Activated naive CD8-positive, alpha-beta T cell treated with anti-CD3 and anti-CD28 coated beads, Interleukin-2, amount 50 U/mL, for 24 hours (primary cell): Measurements from ENCODE around the gene HSPB7.
"Not testable (repeated sequence)": the region's sequence is repeated elsewhere in the genome, so short reads cannot be mapped to it uniquely, and the experiment has no call there.

Experiments
- ATAC-seq: fragments of 150-1000 bp; cut with Tn5 transposase; one replicate; pipeline ENCODE4 v1.10.0; 2021
- DNase-seq: peaks from one replicate; pipeline ENCODE4 v3.0.0; 2021
- H3K27ac Mint-ChIP-seq: one replicate; pipeline ENCODE4 v1.8.0; 2021; ENCODE audit warnings: mild to moderate bottlenecking, mixed read lengths
- H3K27me3 Mint-ChIP-seq: one replicate; pipeline ENCODE4 v1.8.0; 2021; ENCODE audit warnings: mixed read lengths
- H3K36me3 Mint-ChIP-seq: one replicate; pipeline ENCODE4 v1.8.0; 2021; ENCODE audit warnings: low read depth, mixed read lengths
- H3K4me1 Mint-ChIP-seq: one replicate; pipeline ENCODE4 v1.8.0; 2021; ENCODE audit warnings: mixed read lengths
- H3K4me3 Mint-ChIP-seq: one replicate; pipeline ENCODE4 v1.8.0; 2021; ENCODE audit warnings: mild to moderate bottlenecking, moderate library complexity, mixed read lengths
- H3K9me3 Mint-ChIP-seq: one replicate; pipeline ENCODE4 v1.8.0; 2021; ENCODE audit warnings: mixed read lengths

Gene HSPB7

DNA sequence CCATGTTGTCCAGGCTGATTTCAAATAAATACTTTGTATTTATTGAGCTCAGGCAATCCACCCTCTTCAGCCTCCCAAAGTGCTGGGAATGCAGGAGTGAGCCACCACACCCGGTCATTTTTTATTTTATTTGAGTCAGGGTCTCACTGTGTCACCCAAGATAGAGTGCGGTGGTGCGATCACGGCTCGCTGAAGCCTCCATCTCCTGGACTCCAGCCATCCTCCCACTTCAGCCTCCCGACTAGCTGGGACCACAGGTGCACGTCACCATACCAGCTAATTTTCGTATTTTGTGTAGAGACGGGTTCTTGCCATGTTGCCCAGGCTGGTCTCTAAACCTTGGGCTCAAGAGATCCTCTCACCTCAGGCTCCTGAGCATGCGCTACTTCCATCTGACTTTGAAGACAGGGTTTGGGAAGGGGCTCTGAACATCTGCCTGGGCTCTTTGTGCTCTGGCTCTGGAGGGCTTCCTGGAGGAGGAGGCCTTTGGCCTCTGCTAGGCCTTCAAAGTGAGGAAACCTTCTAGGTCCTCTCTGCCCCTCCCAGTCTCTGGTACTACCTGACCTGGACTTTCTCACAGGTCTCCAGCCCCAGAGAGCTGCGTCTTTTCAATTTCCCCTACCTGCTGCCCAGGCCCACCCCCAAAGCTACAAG lies 5.8 kb downstream of the HSPB7 start:
- Mint-ChIP-seq H3K9me3 (no peaks in the 10 kb centered on the region), H3K27me3 (peaks cover 8% of the 10 kb centered on the region), H3K27ac (no peak overlapping the region), H3K4me3 (peak overlapping the region; percentile 57), H3K4me1 (peaks cover 28% of the 10 kb centered on the region), H3K36me3 (no peaks in the 10 kb centered on the region)
- ATAC-seq (no peak), DNase-seq (no peak)

DNA sequence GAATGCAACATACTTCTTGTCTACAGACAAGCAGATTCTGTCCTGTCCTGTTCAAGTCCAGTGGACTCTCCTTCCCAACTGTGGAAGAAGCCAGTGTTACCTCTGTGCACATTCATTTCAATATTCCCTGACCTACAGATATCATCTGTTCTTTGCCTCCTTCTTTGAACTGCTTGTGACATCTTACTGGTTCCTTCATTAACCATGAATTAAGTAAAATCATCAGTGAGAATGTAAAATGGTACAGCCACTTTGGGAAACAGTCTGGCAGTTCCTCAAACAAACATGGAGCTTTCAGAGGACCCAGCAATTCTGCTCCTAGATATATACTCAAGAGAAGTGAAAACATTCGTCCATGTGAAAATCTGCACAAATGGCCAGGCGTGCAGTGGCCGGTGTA lies 7.0 kb downstream of the HSPB7 start:
- Mint-ChIP-seq H3K4me3 (no peak overlapping the region), H3K27me3 (peaks cover 8% of the 10 kb centered on the region), H3K36me3 (no peaks in the 10 kb centered on the region), H3K4me1 (peaks cover 37% of the 10 kb centered on the region), H3K9me3 (no peaks in the 10 kb centered on the region), H3K27ac (no peak overlapping the region)
- ATAC-seq (no peak), DNase-seq (no peak)

DNA sequence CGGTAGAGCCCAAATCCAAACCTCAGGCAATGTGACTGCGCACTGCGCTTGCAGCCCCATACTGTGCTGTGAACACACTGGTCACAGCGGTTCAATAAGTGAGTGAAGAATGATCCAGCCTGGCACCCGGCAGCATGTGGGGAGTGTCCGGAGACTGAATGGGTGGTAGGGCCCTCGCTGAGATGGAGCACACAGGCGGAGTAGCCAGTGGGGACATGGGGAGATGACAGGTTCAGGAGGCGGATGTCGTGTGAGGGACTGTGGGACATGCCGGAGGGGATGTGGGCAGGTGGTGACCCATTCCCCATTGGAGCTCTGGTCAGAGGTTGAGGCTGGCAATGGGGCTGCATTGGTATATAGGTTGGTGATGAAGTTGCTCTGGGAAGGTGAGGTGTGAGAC lies 8.2 kb downstream of the HSPB7 start:
- Mint-ChIP-seq H3K27ac (no peak overlapping the region), H3K9me3 (no peaks in the 10 kb centered on the region), H3K4me1 (peaks cover 34% of the 10 kb centered on the region), H3K27me3 (peaks cover 7% of the 10 kb centered on the region), H3K4me3 (no peak overlapping the region), H3K36me3 (no peaks in the 10 kb centered on the region)
- DNase-seq = no peak
- ATAC-seq = no peak

DNA sequence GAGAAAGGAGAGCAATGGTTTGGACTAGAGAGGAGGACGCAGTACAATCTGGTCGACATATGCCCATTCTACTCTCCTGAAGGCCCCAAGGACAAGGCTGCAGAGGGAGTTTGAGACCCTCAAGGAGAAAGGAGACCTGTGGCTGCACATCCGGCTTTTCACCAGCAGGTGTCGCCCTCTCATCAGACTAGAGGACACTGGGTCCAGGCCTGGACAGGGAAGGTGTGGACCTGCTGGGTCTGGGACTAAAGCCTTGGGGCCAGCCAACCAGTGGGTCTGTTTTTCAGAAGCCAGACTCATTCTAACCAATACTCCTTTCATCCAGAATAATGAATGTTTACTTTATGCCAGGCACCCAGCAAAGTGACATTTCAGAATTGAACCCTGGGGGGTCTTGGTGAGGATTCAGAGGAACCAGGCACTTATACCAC lies 8.8 kb downstream of the HSPB7 start:
- ATAC-seq = peak; percentile 21

DNA sequence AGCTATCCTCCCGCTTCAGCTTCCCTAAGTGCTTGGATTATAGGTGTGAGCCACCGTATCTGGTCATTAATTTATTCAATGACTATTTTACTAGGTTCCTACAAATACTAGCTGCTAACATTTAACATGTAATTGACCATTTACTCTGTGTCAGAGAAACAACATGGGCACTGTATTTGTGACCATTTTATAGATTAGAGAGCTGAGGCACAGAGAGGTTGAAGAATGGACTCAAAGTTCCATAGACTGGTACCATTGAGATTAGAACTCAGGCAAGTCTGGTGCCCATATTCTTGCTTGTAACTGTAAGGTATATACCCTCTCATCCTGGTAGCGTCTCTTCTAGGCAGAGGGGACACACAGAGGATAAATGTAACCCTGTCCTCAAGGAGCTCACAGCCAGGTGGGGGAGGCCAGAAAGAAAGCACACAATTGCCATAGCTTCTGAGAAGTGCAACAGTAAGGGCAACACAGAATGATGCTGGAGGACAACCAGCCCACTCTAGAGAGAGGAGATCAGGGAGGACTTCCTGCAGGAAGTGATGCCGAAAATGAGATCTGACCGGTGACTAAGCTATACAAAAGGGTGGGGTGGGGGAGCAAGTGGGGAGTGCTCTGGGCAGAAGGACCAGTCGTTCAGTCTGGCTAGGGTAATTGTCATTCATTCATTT lies 10.0 kb downstream of the HSPB7 start:
- Mint-ChIP-seq H3K36me3 (no peaks in the 10 kb centered on the region), H3K4me1 (peaks cover 21% of the 10 kb centered on the region), H3K4me3 (no peak overlapping the region), H3K9me3 (no peaks in the 10 kb centered on the region), H3K27ac (no peak overlapping the region), H3K27me3 (peaks cover 3% of the 10 kb centered on the region)
- no peak for ATAC-seq
- no peak for DNase-seq

More for the DNA sequence above, 8.8 kb downstream of the HSPB7 start:
- Mint-ChIP-seq H3K4me3 (no peak overlapping the region), H3K9me3 (no peaks in the 10 kb centered on the region), H3K27ac (no peak overlapping the region), H3K36me3 (no peaks in the 10 kb centered on the region), H3K27me3 (peaks cover 3% of the 10 kb centered on the region), H3K4me1 (peaks cover 28% of the 10 kb centered on the region)
- DNase-seq = peak; percentile 82

DNA sequence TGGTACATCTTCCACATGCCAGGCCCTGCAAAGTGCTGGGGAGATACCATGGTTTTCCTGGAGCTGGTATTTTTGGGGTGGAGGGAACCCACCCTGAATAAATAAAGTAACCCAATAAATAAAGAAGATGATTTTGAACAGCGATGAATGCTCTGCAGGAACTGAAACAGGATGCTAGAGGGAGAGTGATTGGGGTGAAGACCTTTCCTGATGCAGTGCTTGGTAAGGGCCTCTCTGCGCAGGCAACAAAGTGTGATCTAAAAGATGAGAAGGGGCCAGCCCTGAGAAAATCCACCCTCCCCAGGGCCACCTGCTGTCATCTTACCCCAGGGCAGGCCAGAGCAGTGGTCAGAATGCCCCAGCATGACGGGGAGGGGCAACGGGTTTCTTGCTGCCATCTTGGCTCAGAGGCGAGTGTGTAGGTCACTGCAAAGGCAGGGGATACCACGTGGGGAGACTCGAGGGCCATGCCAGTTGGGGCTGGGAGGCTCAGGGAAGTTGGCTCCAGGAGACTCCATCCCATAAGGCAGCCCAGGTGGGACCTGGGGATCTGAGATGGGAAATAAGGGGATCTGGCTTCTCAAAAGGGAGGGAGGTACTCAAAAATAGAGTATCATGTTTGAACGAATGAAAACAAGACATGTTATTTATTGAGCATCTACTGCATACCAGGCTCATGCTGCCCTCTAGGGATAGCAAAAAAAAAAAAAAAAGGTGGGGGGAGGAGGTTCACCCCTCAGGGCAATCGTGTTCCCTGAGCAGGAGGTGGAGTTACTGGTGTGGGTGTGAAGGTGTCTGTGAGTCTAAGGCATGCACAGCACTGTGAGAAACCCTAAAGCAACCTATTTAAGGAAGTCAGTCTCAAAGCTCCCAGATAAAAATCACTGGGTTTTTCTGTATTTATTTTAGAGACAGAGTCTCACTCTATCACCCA lies 11.0 kb downstream of the HSPB7 start:
- peaks cover 3% of the 10 kb centered on the region for H3K27me3 Mint-ChIP-seq
- H3K4me1 Mint-ChIP-seq = peaks cover 13% of the 10 kb centered on the region
- H3K36me3 Mint-ChIP-seq = no peaks in the 10 kb centered on the region
- H3K9me3 Mint-ChIP-seq = no peaks in the 10 kb centered on the region
- no peak overlapping the region for H3K4me3 Mint-ChIP-seq
- H3K27ac Mint-ChIP-seq = peak overlapping the region; percentile 52
- DNase-seq = no peak
- ATAC-seq = peak; percentile 86

DNA sequence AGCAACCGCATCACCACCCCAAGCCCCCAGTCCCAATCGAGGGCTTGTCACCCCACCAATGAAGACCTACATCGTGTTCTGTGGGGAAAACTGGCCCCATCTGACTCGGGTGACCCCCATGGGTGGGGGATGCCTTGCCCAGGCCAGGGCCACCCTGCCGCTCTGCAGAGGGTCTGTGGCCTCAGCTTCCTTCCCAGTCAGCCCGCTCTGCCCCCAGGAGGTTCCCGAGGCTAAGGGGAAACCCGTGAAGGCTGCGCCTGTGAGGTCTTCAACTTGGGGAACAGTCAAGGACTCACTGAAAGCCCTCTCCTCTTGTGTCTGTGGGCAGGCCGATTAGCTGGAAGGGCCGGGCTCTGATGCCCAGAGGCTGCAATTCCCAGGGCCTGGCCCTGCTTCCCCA lies 11.8 kb downstream of the HSPB7 start:
- no peak for DNase-seq
- no peaks in the 10 kb centered on the region for H3K9me3 Mint-ChIP-seq
- no peak overlapping the region for H3K4me3 Mint-ChIP-seq
- H3K4me1 Mint-ChIP-seq = peaks cover 13% of the 10 kb centered on the region
- no peaks in the 10 kb centered on the region for H3K27me3 Mint-ChIP-seq
- no peaks in the 10 kb centered on the region for H3K36me3 Mint-ChIP-seq
- H3K27ac Mint-ChIP-seq = peak overlapping the region; percentile 52
- no peak for ATAC-seq

DNA sequence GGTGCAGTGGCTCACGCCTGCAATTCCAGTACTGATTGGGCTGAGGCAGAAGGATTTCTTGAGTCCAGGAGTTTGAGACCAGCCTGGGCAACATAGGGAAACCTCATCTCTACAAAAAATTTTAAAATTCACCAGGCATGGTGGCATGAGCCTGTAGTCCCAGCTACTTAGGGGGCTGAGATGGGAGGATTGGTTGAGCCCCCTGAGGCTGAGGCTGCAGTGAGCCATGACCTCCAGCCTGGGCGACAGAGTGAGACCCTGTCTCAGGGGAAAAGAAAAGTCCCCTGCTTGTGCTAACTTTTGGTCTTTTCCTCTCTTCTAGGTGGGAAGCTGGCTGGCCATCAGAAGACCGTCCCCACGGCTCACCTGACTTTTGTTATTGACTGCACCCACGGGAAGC lies 12.2 kb downstream of the HSPB7 start:
- ATAC-seq (no peak), DNase-seq (no peak)
- H3K4me3 Mint-ChIP-seq = no peak overlapping the region
- no peak overlapping the region for H3K27ac Mint-ChIP-seq
- H3K36me3 Mint-ChIP-seq = no peaks in the 10 kb centered on the region
- no peaks in the 10 kb centered on the region for H3K27me3 Mint-ChIP-seq
- H3K4me1 Mint-ChIP-seq = peaks cover 13% of the 10 kb centered on the region
- H3K9me3 Mint-ChIP-seq = no peaks in the 10 kb centered on the region

DNA sequence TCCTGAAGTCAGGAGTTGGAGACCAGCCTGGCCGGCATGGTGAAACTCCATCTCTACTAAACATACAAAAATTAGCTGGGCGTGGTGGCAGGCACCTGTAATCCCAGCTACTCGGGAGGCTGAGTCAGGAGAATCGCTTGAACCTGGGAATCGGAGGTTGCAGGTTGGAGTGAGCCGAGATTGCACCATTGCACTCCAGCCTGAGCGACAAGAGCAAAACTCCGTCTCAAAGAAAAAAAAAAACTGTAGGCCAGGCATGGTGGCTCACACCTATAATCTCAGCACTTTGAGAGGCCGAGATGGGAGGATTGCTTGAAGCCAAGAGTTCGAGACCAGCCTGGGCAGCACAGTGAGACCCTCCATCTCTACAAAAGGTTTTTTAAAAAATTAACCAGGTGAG lies 16.6 kb downstream of the HSPB7 start:
- H3K4me3 Mint-ChIP-seq, H3K27ac Mint-ChIP-seq, DNase-seq, ATAC-seq, H3K36me3 Mint-ChIP-seq, H3K9me3 Mint-ChIP-seq, H3K27me3 Mint-ChIP-seq, H3K4me1 Mint-ChIP-seq: not testable (repeated sequence)

DNA sequence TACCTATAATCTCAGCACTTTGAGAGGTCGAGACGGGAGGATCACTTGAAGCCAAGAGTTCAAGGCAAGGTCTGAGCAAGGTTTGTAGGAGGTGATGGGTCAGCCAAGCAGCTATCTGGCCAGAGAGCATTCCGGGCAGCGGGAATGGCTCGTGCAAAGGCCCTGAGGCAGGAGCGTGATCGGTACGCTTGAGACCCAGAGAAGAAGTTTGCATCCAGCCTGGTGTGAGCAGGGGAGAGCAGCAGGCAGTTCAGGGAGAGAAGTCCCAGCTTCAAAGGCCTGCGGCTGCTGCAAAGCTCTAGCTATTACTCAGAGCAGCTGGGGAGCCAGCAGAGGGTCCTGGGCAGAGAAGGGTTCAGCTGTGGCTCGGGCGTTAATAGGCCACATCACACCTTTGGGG lies 18.9 kb downstream of the HSPB7 start:
- DNase-seq (no peak), ATAC-seq (no peak)
- H3K4me1 Mint-ChIP-seq = no peaks in the 10 kb centered on the region
- H3K4me3 Mint-ChIP-seq = no peak overlapping the region
- H3K36me3 Mint-ChIP-seq = no peaks in the 10 kb centered on the region
- H3K27me3 Mint-ChIP-seq = peaks cover 3% of the 10 kb centered on the region
- H3K9me3 Mint-ChIP-seq = no peaks in the 10 kb centered on the region
- no peak overlapping the region for H3K27ac Mint-ChIP-seq

DNA sequence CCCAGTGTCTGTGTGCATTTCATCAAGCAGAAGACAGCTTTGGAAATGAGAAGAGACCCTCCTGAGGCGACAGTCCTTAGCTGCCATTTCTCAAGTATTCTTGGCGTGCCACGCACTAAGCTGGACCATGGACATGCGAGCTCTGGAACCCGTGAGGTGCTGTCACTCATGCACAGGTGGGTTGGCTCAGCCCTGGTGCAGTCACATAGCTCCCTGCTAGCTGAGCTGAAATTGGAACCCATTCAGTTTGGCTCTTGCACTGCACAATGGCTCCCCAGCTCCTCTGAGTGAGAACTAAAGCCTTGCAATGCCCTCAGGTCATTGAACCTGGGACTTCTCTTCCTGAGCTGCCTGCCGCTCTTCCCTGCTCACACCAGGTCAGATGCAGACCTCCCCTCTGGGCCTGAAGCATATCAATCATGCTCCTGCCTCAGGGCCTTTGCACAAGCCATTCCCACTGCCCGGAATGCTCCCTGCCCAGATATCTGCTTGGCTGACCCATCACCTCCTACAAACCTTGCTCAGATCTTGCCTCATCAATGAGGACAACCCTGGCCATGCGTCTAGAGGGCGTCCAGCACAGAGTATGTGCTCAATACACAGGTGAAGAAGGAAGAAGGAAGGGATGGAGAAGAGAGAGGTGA lies 20.1 kb downstream of the HSPB7 start:
- ATAC-seq = no peak
- H3K9me3 Mint-ChIP-seq = no peaks in the 10 kb centered on the region
- peaks cover 3% of the 10 kb centered on the region for H3K27me3 Mint-ChIP-seq
- no peaks in the 10 kb centered on the region for H3K36me3 Mint-ChIP-seq
- no peak overlapping the region for H3K27ac Mint-ChIP-seq
- DNase-seq = no peak
- H3K4me1 Mint-ChIP-seq = no peaks in the 10 kb centered on the region
- H3K4me3 Mint-ChIP-seq = no peak overlapping the region

DNA sequence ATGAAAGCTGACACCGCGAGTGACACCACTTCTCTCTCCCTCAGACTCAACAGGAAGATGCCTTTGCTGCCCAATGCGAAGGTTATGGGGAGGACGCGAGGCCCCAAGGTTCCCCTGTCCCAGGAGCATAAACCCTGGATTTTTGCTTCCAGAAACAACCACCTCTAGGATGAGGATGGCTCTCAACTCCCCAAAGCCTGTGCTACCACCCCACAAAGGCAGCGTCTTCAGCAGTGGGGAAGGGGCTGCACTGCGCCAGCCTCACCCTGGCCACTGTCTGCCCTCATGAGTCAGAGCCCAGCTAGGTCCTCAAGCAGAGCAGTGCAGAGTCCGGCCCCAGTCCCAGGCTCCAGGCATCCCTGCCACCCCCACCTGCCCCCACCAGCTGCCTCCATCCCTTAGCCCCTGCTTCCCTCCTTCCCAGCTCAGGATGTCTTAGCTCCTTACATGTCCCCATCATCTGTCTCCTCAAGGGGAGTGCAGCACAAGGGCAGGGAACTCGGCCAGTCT lies 20.7 kb downstream of the HSPB7 start:
- DNase-seq = no peak
- Mint-ChIP-seq H3K9me3 (no peaks in the 10 kb centered on the region), H3K27me3 (peaks cover 3% of the 10 kb centered on the region), H3K4me1 (no peaks in the 10 kb centered on the region), H3K36me3 (no peaks in the 10 kb centered on the region), H3K27ac (no peak overlapping the region), H3K4me3 (no peak overlapping the region)
- no peak for ATAC-seq

DNA sequence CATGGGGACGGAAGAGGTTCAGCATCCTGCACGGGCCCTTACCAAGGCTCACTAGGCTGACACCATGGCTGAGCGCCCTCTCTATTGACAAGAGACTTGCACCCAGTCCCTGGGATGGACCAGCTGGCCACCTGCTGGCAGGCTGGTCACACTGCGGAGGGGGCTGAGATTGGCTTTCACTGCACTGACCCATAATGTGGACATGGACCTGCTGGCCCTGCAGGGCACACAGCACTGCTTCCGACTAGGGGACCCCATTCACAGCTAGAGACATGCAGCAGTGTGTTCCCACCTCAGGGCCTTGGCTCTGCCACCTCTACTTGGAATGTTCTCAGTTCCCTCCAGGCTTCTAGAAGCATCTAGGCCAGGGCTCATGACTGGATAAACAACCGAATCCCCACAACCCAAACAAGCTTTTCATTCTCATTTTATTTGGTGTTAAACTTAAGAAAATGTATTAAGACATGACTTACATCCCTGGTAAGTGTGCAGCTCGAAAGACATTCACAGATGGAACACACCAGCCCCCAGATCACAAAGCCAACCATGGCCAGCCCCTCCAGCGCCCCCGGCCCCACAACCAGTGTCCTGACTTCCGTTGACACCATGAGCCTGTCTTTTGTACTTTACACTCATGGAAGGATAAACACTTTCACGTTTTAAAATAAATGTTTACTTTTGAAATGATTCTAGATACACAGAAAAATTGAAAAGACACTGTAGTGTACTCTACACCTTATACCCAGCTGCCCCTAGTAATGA lies 23.1 kb downstream of the HSPB7 start:
- ATAC-seq = peak; percentile 74
- Mint-ChIP-seq H3K27me3 (peaks cover 3% of the 10 kb centered on the region), H3K36me3 (no peaks in the 10 kb centered on the region), H3K27ac (no peak overlapping the region), H3K4me3 (no peak overlapping the region), H3K4me1 (no peaks in the 10 kb centered on the region), H3K9me3 (no peaks in the 10 kb centered on the region)
- DNase-seq = peak; percentile 64

DNA sequence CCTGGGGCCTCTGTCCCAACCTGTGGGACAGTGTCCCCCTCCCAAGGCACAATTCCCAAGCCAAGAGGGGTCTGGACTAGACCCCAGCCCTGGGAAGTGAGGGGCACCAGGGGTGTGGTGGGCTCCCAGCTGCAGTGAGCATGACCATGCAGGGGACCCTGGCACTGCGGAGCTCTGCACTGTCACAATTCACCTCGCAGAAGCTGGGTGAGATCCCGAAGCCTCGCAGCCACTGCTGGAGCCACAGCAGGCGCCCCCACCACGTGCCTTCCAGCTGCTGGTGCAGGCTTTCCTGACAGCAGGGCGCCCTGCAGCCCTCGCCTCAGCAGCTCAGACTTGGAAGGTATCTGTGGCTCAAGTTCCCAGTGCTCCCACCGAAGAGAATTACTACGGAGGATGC lies 23.8 kb downstream of the HSPB7 start:
- ATAC-seq (no peak), DNase-seq (no peak)
- Mint-ChIP-seq H3K27ac (no peak overlapping the region), H3K4me3 (no peak overlapping the region), H3K4me1 (no peaks in the 10 kb centered on the region), H3K9me3 (no peaks in the 10 kb centered on the region), H3K27me3 (peaks cover 3% of the 10 kb centered on the region), H3K36me3 (no peaks in the 10 kb centered on the region)
